ENCODE data around the gene NPHS1.
"Not testable (repeated sequence)": the region's sequence is repeated elsewhere in the genome, so short reads cannot be mapped to it uniquely, and the experiment has no call there.

The NPHS1 gene

DNA sequence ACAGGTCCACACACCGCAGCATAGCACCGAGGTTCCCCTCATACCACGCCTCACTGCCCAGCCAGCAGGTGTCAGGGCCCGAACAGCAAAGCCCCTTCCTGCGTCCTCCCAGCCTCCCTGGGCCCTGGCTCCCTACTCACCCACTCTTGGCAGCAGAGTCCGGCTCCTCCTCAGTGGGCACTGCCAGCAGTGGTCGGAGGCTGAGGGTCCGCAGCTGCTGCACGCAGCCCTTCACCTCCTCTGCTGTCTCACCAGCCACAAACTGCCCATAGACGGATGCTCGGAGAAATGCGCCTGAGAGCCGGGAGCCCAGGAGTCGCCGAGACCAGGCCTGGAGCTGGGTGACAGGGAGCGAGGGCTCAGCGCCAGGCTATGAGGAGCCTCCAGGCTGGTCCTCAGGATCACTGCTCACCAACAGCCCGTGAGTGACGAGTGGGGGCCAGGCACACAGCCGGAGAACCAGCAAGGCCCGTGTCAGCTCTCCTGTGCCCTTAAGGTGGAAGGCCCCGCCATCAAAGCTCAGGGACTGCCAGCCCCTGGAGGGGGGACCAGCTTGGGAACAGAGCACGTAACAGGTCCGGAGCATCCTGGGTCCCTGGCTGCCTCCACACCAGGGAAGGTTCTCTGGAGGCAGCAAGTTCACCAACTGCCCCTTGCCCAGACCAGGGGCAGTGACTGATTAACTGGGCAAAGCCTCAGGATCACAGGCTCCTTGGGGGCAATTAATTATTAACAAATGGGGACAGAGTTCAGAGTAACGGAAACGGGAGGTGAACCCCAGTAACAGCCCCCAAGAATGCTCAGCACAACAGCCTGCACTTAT lies 39.9 kb downstream of the NPHS1 start, which contains the start of gene PRODH2:
PRODH2 (minus strand) TSS at position 626 of the 823 bp plus-strand sequence; CDS start at position 586, 40 bp downstream.
- DNase-seq (ENCODE audit: low read depth in 2 of 2), result no peak

DNA sequence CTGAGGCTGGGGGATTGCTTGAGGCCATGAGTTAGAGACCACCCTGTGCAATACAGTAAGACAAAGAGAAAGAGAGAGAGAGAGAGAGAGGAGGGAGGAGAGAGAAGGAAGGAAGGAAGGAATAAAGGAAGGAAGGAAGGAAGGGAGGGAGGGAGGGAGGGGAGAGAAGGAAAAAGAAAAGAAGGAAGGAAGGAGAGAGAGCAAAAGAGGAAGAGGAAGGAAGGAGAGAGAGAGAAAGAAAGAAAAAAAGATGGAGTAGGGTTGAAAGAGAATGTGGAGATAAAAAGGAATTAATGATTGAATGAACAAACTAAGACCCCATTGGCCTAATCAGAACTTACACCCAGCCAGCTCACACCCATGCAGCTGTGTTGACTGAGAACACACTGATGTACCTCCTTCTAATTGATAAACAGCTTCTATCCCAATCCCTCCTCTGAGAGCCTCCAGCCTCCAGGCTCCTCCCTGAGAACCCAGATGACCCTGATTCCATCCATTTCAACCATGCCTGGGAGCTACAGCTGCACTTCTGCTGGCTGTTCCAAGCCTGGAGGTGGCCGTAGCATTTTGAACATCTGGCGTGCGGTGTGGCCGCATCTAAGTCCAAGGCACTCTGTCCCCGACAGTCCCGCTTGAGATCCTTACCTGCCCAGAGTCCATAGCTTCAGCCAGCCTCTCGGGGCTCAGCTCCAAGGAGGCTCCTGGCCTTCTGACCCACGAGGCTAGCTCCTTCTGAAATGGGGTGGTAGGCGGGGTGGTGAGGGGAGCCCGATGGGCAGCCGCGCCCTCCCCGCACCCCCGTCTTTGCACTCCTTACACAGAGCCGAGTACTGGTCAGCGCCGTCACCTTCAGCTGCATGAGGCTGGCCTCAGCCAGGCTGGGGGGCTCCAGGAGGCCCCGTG lies 40.7 kb downstream of the NPHS1 start:
- no peak for DNase-seq (ENCODE audit: low read depth in 2 of 2)

- no peak for DNase-seq (ENCODE audit: low read depth in 2 of 2)
These were observed 44.7 kb downstream of the NPHS1 start for GRCh38 chr19:35807633-35808032.

GRCh38 chr19:35806597-35806996 lies 45.7 kb downstream of the NPHS1 start:
- DNase-seq (ENCODE audit: low read depth in 2 of 2), result no peak

DNA sequence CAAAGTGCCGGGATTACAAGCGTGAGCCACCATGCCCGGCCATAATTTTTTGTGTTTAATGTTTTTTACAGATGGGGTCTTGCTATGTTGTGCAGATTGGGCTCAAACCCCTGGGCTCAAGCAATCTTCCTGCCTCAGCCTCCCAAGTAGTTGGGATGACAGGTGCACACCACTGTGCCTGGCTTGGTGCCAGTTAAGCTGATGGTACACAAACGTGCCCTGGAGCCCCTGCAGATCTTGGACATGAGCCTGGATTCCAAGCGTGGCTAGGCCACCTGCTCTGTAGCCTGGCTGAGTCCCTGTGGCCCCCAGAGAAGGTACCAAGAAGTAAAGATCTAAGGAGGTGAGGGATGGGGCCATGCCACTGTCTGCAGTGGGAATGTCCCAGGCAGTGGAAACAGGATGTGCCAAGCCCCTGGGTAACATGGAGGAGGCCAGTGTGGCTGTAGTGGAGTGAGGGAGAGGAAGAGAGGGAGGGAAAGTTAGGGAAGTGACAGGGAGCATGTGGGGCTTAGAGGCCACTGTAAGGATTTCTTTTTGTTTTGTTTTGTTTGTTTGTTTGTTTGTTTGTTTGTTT lies 46.7 kb downstream of the NPHS1 start:
- no peak for DNase-seq (ENCODE audit: low read depth in 2 of 2)

- DNase-seq (ENCODE audit: low read depth in 2 of 2), result no peak
These were observed 50.5 kb downstream of the NPHS1 start for GRCh38 chr19:35801828-35802227.

GRCh38 chr19:35797663-35798062 lies 54.6 kb downstream of the NPHS1 start:
- DNase-seq (ENCODE audit: low read depth in 2 of 2), result no peak

DNA sequence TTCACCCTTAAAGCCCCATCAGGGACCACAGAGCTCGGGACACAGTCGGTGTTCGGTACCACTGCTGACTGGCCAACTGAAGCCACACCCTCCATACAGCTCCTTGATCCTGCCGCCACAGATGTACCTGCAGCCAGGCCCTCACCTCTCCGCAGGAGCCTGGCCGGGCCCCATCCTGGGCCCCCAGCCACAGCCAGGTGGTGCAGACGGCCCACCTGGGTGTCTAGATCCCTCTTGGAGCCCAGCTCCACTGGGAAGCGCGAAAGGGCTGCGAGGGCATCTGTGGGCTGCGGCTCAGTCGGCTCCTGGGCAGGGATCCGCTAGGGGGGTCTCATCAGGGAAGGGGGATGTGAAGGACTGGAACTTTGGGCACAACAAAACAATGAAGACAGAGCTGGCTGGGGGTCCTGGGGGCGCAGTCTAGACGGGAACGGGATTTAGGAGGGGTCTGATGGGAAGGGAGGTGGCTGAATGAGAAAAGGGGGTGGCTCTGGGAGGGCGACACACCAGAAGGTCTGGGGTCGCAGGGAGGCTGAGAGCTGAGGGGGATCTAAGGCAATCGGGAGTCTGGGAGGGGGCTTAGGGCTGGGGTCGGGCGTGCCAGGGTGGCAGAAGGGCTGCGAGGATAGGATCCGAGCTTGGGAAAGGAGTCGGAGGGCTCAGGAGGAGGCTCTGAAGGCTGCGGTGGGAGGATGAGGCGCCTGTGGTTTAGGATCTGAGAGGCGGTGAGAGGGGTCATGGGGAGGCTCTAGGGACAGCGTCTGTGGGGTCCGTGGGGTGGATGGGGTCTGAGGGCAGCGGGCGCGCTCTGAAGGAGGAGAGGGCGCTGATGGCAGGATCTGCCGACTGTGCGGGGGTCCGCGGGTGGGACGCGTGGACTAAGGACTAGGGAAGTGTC lies 55.4 kb downstream of the NPHS1 start:
- DNase-seq (ENCODE audit: low read depth in 2 of 2), result no peak

GRCh38 chr19:35795564-35795963 lies 56.7 kb downstream of the NPHS1 start:
- not testable (repeated sequence) for DNase-seq (ENCODE audit: low read depth in 2 of 2)

- DNase-seq (ENCODE audit: low read depth in 2 of 2), result no peak
These were observed 58.7 kb downstream of the NPHS1 start for GRCh38 chr19:35793381-35794165.

- DNase-seq (ENCODE audit: low read depth in 2 of 2), result no peak
These were observed 59.4 kb downstream of the NPHS1 start for GRCh38 chr19:35792888-35793287.

DNA sequence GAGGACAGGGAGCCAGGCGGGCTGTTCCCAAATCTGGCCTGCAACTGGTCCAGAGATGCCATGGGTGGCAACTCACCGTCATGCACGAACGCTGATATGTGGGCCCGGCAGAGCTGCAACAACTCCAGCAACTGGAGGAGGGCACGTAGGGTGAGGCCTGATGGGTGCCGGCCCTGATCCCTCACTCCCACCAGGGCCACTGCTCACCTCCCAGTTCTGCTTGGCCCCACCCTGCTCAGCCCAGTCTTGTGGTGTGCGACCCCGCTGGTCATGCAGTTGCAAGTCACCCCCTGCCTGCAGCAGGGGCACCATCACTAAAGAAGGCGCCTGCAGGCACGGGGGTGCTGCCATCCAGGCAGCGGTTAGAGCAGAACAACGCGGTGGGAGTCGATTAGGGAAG lies 60.0 kb downstream of the NPHS1 start:
- no peak for DNase-seq (ENCODE audit: low read depth in 2 of 2)

- DNase-seq (ENCODE audit: low read depth in 2 of 2), result no peak
These were observed 60.5 kb downstream of the NPHS1 start for GRCh38 chr19:35791814-35792279.

GRCh38 chr19:35790981-35791813 lies 61.1 kb downstream of the NPHS1 start:
- DNase-seq (ENCODE audit: low read depth in 2 of 2), result no peak

- no peak for DNase-seq (ENCODE audit: low read depth in 2 of 2)
These were observed 62.0 kb downstream of the NPHS1 start for GRCh38 chr19:35789978-35790944.

DNA sequence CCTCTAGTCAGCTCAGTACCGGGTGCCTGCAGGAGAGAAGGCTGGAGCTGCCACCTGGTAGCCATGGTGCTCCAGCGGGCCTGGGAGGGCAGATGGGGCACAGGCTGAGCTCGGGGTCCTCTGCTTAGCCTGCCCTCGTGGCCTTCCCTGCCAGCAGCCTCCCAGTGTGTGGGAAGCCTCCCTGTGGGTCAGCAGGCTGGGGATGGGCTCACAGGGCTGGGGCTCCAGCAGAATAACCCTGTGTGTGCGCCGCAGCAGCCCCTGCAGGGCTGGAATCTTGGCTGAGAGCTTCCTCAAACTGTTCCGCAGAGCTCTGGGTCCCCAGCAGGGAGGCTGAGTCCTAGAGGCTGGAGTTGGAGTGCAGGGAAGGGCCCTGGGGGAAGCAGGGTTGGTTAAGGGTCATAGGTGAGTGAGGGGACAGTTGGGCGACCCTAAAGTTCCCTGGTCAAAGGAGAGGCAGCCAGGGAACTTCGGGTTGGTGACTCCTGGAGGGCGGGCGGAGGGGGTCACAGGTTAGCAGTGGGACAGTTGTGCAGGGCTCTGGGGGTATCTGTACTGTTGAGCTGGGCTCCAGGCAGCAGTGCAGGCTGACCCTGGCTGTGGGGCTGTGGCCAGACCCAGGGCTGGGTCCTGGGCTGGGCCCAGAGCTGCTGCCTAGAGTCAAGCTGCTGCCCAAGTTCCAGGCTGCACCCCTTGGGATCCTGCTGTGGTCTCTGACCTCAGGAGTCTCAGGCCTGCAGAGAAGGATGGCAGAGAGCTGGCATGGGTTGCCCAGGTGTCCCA lies 62.9 kb downstream of the NPHS1 start:
- no peak for DNase-seq (ENCODE audit: low read depth in 2 of 2)

GRCh38 chr19:35788205-35788960 lies 63.9 kb downstream of the NPHS1 start:
- DNase-seq (ENCODE audit: low read depth in 2 of 2), result no peak
